HCT116 (cell line): Measurements from ENCODE around the gene MKNK1.

Source experiments
- EGR1 ChIP-seq: IDR thresholded peaks from 2 replicates; pipeline ENCODE4 v1.6.1; 2012; ENCODE audit warnings: low read depth
- EZH2 ChIP-seq: fragments of 200-600 bp; sonication (generic); IDR thresholded peaks from 2 replicates; pipeline ENCODE4 v1.6.1; 2017; ENCODE audit warnings: antibody characterized with exemption, mixed run types
- FOSL1 ChIP-seq: IDR thresholded peaks from 2 replicates; pipeline ENCODE4 v1.6.1; 2012; ENCODE audit warnings: low read depth
- POLR2AphosphoS5 ChIP-seq: IDR thresholded peaks from 2 replicates; pipeline ENCODE4 v1.6.1; 2011; ENCODE audit warnings: mild to moderate bottlenecking, low read depth, low read length, moderate library complexity
- ZFX ChIP-seq: fragments of 450-650 bp; IDR thresholded peaks from 2 replicates; pipeline ENCODE4 v1.6.1; 2017
- ZNF274 ChIP-seq: fragments of 200-500 bp; sonication (Bioruptor generic); IDR thresholded peaks from 2 replicates; pipeline ENCODE4 v1.6.1; 2014; ENCODE audit warnings: mild to moderate bottlenecking, low read depth, low read length, inconsistent platforms
- TF ChIP-seq, protein P1 (sequence below), 3 experiments: fragments of 200-600 bp in 1 of 3; sonication (generic) in 1 of 3; IDR thresholded peaks in 2 of 3; conservative IDR thresholded peaks in 1 of 3; 2 replicates each; pipeline ENCODE4 v1.5.1; 2012 to 2017; ENCODE audit warnings: low read depth in 2 of 3, low read length in 2 of 3, antibody characterized with exemption in 1 of 3, borderline replicate concordance in 1 of 3, control low read depth in 1 of 3, mild to moderate bottlenecking in 1 of 3, mixed read lengths in 1 of 3, mixed run types in 1 of 3, moderate library complexity in 1 of 3; ENCODE audit not compliant: insufficient read depth in 1 of 3
- TF ChIP-seq, protein P2 (sequence below): IDR thresholded peaks from 2 replicates; pipeline ENCODE4 v1.6.1; 2012; ENCODE audit warnings: low read depth

DNA sequence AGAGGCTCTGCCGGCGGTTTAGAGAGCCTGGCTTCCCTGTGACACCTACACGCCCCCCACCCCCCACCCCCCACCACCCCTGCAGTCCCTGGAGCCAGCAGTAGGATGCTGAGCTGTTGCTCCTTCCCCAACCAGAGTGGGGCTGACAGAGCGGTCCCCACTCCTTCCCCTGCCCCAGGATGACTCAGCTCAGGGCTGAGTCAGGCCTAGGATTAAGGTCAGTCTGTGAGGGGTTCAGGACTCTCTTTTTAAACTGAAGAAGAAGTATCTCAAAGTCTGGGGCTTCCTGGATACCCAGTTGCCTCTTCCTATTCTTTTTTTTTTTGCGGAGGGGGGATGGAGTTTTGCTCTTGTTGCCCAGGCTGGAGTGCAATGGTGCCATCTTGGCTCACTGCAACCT lies 95.3 kb downstream of the MKNK1 start:
- TF ChIP-seq, protein P1, sequence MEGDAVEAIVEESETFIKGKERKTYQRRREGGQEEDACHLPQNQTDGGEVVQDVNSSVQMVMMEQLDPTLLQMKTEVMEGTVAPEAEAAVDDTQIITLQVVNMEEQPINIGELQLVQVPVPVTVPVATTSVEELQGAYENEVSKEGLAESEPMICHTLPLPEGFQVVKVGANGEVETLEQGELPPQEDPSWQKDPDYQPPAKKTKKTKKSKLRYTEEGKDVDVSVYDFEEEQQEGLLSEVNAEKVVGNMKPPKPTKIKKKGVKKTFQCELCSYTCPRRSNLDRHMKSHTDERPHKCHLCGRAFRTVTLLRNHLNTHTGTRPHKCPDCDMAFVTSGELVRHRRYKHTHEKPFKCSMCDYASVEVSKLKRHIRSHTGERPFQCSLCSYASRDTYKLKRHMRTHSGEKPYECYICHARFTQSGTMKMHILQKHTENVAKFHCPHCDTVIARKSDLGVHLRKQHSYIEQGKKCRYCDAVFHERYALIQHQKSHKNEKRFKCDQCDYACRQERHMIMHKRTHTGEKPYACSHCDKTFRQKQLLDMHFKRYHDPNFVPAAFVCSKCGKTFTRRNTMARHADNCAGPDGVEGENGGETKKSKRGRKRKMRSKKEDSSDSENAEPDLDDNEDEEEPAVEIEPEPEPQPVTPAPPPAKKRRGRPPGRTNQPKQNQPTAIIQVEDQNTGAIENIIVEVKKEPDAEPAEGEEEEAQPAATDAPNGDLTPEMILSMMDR (IDR thresholded peaks at IDR 0.05 in 2 of 3, conservative IDR thresholded peaks at IDR 0.05 in 1 of 3; ENCODE audit: borderline replicate concordance in 1 of 3, insufficient read depth in 1 of 3, low read depth in 2 of 3, low read length in 2 of 3): no peak
- TF ChIP-seq ZFX (no peak), POLR2AphosphoS5 (no peak), ZNF274 (no peak), EZH2 (no peak), EGR1 (no peak), FOSL1 (no peak)
- TF ChIP-seq, protein P2, sequence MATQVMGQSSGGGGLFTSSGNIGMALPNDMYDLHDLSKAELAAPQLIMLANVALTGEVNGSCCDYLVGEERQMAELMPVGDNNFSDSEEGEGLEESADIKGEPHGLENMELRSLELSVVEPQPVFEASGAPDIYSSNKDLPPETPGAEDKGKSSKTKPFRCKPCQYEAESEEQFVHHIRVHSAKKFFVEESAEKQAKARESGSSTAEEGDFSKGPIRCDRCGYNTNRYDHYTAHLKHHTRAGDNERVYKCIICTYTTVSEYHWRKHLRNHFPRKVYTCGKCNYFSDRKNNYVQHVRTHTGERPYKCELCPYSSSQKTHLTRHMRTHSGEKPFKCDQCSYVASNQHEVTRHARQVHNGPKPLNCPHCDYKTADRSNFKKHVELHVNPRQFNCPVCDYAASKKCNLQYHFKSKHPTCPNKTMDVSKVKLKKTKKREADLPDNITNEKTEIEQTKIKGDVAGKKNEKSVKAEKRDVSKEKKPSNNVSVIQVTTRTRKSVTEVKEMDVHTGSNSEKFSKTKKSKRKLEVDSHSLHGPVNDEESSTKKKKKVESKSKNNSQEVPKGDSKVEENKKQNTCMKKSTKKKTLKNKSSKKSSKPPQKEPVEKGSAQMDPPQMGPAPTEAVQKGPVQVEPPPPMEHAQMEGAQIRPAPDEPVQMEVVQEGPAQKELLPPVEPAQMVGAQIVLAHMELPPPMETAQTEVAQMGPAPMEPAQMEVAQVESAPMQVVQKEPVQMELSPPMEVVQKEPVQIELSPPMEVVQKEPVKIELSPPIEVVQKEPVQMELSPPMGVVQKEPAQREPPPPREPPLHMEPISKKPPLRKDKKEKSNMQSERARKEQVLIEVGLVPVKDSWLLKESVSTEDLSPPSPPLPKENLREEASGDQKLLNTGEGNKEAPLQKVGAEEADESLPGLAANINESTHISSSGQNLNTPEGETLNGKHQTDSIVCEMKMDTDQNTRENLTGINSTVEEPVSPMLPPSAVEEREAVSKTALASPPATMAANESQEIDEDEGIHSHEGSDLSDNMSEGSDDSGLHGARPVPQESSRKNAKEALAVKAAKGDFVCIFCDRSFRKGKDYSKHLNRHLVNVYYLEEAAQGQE: no peak
